Stimulated activated effector memory CD8-positive, alpha-beta T cell treated with anti-CD3 and anti-CD28 coated beads, Interleukin-12 subunit alpha, Interleukin-12 subunit beta, amount 100 ng/mL, for 72 hours (primary cell): Measurements from ENCODE around the gene RBM19.

Experiments used
- ATAC-seq: fragments of 150-1000 bp; cut with Tn5 transposase; 2 replicates; pipeline ENCODE4 v1.10.0; 2021
- DNase-seq, 2 donors: peaks; one replicate each; pipeline ENCODE4 v3.0.0; 2021 to 2022; ENCODE audit warnings: low spot score in 2 of 2
- H3K27ac Mint-ChIP-seq: one replicate; pipeline ENCODE4 v1.8.0; 2022; ENCODE audit warnings: mild to moderate bottlenecking, mixed read lengths
- H3K36me3 Mint-ChIP-seq: one replicate; pipeline ENCODE4 v1.8.0; 2022; ENCODE audit warnings: mild to moderate bottlenecking, mixed read lengths
- H3K4me1 Mint-ChIP-seq: one replicate; pipeline ENCODE4 v1.8.0; 2022; ENCODE audit warnings: mixed read lengths
- H3K4me3 Mint-ChIP-seq: one replicate; pipeline ENCODE4 v1.8.0; 2022; ENCODE audit warnings: mild to moderate bottlenecking, mixed read lengths
- H3K9me3 Mint-ChIP-seq: one replicate; pipeline ENCODE4 v1.8.0; 2022; ENCODE audit warnings: mixed read lengths

The RBM19 gene

GRCh38 chr12:113948151-113948914 is 17.8 kb downstream of the RBM19 start:
- Mint-ChIP-seq H3K4me1 (no peaks in the 10 kb centered on the region), H3K27ac (no peak overlapping the region), H3K36me3 (peaks cover 99% of the 10 kb centered on the region), H3K9me3 (no peaks in the 10 kb centered on the region), H3K4me3 (no peak overlapping the region)
- DNase-seq: no peak
- ATAC-seq: no peak

GRCh38 chr12:113946175-113946574 is 19.9 kb downstream of the RBM19 start:
- Mint-ChIP-seq H3K27ac (no peak overlapping the region), H3K4me3 (no peak overlapping the region), H3K4me1 (peaks cover 5% of the 10 kb centered on the region), H3K36me3 (peaks cover 99% of the 10 kb centered on the region), H3K9me3 (no peaks in the 10 kb centered on the region)
- ATAC-seq (no peak), DNase-seq (no peak)

GRCh38 chr12:113945174-113946173 is 20.7 kb downstream of the RBM19 start:
- H3K9me3 Mint-ChIP-seq: no peaks in the 10 kb centered on the region
- H3K4me1 Mint-ChIP-seq: peaks cover 5% of the 10 kb centered on the region
- no peak overlapping the region for H3K27ac Mint-ChIP-seq
- DNase-seq: no peak
- H3K4me3 Mint-ChIP-seq: no peak overlapping the region
- ATAC-seq: no peak
- H3K36me3 Mint-ChIP-seq: peaks cover 100% of the 10 kb centered on the region

- ATAC-seq (no peak), DNase-seq (no peak)
- Mint-ChIP-seq H3K4me1 (peaks cover 5% of the 10 kb centered on the region), H3K36me3 (peaks cover 100% of the 10 kb centered on the region), H3K27ac (no peak overlapping the region), H3K4me3 (no peak overlapping the region), H3K9me3 (no peaks in the 10 kb centered on the region)
Observed at GRCh38 chr12:113942209-113942608, 23.9 kb downstream of the RBM19 start.

- Mint-ChIP-seq H3K4me1 (peaks cover 5% of the 10 kb centered on the region), H3K27ac (no peak overlapping the region), H3K9me3 (no peaks in the 10 kb centered on the region), H3K36me3 (peaks cover 100% of the 10 kb centered on the region), H3K4me3 (no peak overlapping the region)
- ATAC-seq: no peak
- no peak for DNase-seq
Observed at GRCh38 chr12:113941208-113941486, 25.0 kb downstream of the RBM19 start.

GRCh38 chr12:113940357-113941207 is 25.5 kb downstream of the RBM19 start:
- H3K36me3 Mint-ChIP-seq: peaks cover 100% of the 10 kb centered on the region
- H3K4me1 Mint-ChIP-seq: peaks cover 5% of the 10 kb centered on the region
- no peak for DNase-seq
- no peaks in the 10 kb centered on the region for H3K9me3 Mint-ChIP-seq
- H3K27ac Mint-ChIP-seq: no peak overlapping the region
- ATAC-seq: no peak
- no peak overlapping the region for H3K4me3 Mint-ChIP-seq

GRCh38 chr12:113939867-113940266 is 26.3 kb downstream of the RBM19 start:
- no peaks in the 10 kb centered on the region for H3K9me3 Mint-ChIP-seq
- no peak for ATAC-seq
- no peak overlapping the region for H3K27ac Mint-ChIP-seq
- no peak overlapping the region for H3K4me3 Mint-ChIP-seq
- H3K4me1 Mint-ChIP-seq: peaks cover 5% of the 10 kb centered on the region
- peaks cover 100% of the 10 kb centered on the region for H3K36me3 Mint-ChIP-seq
- DNase-seq: no peak

GRCh38 chr12:113938471-113938870 is 27.7 kb downstream of the RBM19 start:
- no peak overlapping the region for H3K4me3 Mint-ChIP-seq
- H3K36me3 Mint-ChIP-seq: peaks cover 97% of the 10 kb centered on the region
- no peaks in the 10 kb centered on the region for H3K9me3 Mint-ChIP-seq
- DNase-seq (no peak), ATAC-seq (no peak)
- H3K27ac Mint-ChIP-seq: no peak overlapping the region
- peaks cover 5% of the 10 kb centered on the region for H3K4me1 Mint-ChIP-seq

- no peaks in the 10 kb centered on the region for H3K9me3 Mint-ChIP-seq
- H3K4me3 Mint-ChIP-seq: no peak overlapping the region
- H3K36me3 Mint-ChIP-seq: peaks cover 88% of the 10 kb centered on the region
- DNase-seq (no peak), ATAC-seq (no peak)
- H3K27ac Mint-ChIP-seq: peak overlapping the region; percentile 20
- peaks cover 6% of the 10 kb centered on the region for H3K4me1 Mint-ChIP-seq
Observed at GRCh38 chr12:113936460-113936859, 29.7 kb downstream of the RBM19 start.

GRCh38 chr12:113935459-113935858 is 30.7 kb downstream of the RBM19 start:
- Mint-ChIP-seq H3K4me1 (peaks cover 9% of the 10 kb centered on the region), H3K9me3 (no peaks in the 10 kb centered on the region), H3K27ac (no peak overlapping the region), H3K36me3 (peaks cover 82% of the 10 kb centered on the region), H3K4me3 (no peak overlapping the region)
- DNase-seq (no peak), ATAC-seq (no peak)

- no peak for DNase-seq
- Mint-ChIP-seq H3K9me3 (no peaks in the 10 kb centered on the region), H3K4me1 (peaks cover 14% of the 10 kb centered on the region), H3K4me3 (no peak overlapping the region), H3K36me3 (peaks cover 77% of the 10 kb centered on the region), H3K27ac (no peak overlapping the region)
- no peak for ATAC-seq
Observed at GRCh38 chr12:113934946-113935345, 31.2 kb downstream of the RBM19 start.

GRCh38 chr12:113934060-113934814 is 31.9 kb downstream of the RBM19 start:
- DNase-seq (no peak), ATAC-seq (no peak)
- H3K27ac Mint-ChIP-seq: no peak overlapping the region
- H3K4me3 Mint-ChIP-seq: no peak overlapping the region
- H3K9me3 Mint-ChIP-seq: no peaks in the 10 kb centered on the region
- H3K4me1 Mint-ChIP-seq: peaks cover 21% of the 10 kb centered on the region
- H3K36me3 Mint-ChIP-seq: peaks cover 77% of the 10 kb centered on the region

- H3K4me1 Mint-ChIP-seq: peaks cover 24% of the 10 kb centered on the region
- DNase-seq: no peak
- H3K27ac Mint-ChIP-seq: peak overlapping the region; percentile 56
- no peaks in the 10 kb centered on the region for H3K9me3 Mint-ChIP-seq
- H3K36me3 Mint-ChIP-seq: peaks cover 74% of the 10 kb centered on the region
- no peak for ATAC-seq
- no peak overlapping the region for H3K4me3 Mint-ChIP-seq
Observed at GRCh38 chr12:113933201-113933786, 32.8 kb downstream of the RBM19 start.
